ENCODE data around the gene UCP3.

GRCh38 chr11:74005721-74006517, 3.0 kb downstream of the UCP3 start:
- TF ChIP-seq, protein P1, sequence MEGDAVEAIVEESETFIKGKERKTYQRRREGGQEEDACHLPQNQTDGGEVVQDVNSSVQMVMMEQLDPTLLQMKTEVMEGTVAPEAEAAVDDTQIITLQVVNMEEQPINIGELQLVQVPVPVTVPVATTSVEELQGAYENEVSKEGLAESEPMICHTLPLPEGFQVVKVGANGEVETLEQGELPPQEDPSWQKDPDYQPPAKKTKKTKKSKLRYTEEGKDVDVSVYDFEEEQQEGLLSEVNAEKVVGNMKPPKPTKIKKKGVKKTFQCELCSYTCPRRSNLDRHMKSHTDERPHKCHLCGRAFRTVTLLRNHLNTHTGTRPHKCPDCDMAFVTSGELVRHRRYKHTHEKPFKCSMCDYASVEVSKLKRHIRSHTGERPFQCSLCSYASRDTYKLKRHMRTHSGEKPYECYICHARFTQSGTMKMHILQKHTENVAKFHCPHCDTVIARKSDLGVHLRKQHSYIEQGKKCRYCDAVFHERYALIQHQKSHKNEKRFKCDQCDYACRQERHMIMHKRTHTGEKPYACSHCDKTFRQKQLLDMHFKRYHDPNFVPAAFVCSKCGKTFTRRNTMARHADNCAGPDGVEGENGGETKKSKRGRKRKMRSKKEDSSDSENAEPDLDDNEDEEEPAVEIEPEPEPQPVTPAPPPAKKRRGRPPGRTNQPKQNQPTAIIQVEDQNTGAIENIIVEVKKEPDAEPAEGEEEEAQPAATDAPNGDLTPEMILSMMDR (IDR thresholded peaks at IDR 0.05): no peak
- no peak for TF ChIP-seq POLR2A (IDR thresholded peaks at IDR 0.05)

Measured in right lobe of liver (tissue), 4 donors.